ENCODE results near the gene C1QTNF3.

C1QTNF3 gene

DNA sequence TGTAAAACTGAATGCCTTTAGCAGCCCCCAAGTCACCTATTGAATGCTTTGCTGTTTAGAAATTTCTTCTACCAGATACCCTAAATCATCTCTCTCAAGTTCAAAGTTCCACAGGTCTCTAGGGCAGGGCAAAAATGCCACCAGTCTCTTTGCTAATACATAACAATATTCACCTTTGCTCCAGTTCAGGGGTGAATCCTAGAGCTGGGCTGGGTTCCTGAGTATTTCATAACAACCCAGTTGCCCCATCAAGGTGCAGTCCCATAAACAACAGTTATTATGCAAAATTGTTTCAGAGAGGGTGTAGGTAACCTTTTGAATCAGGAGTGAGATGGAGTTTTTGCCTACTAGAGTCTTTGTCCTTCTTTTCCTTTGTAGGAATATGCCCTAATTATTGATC, 19.0 kb upstream of the C1QTNF3 start:
- no peak for DNase-seq (ENCODE audit: low spot score)
- TF ChIP-seq, protein P1, sequence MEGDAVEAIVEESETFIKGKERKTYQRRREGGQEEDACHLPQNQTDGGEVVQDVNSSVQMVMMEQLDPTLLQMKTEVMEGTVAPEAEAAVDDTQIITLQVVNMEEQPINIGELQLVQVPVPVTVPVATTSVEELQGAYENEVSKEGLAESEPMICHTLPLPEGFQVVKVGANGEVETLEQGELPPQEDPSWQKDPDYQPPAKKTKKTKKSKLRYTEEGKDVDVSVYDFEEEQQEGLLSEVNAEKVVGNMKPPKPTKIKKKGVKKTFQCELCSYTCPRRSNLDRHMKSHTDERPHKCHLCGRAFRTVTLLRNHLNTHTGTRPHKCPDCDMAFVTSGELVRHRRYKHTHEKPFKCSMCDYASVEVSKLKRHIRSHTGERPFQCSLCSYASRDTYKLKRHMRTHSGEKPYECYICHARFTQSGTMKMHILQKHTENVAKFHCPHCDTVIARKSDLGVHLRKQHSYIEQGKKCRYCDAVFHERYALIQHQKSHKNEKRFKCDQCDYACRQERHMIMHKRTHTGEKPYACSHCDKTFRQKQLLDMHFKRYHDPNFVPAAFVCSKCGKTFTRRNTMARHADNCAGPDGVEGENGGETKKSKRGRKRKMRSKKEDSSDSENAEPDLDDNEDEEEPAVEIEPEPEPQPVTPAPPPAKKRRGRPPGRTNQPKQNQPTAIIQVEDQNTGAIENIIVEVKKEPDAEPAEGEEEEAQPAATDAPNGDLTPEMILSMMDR (IDR thresholded peaks at IDR 0.05; ENCODE audit: extremely low read depth, missing control alignments) = no peak

DNA sequence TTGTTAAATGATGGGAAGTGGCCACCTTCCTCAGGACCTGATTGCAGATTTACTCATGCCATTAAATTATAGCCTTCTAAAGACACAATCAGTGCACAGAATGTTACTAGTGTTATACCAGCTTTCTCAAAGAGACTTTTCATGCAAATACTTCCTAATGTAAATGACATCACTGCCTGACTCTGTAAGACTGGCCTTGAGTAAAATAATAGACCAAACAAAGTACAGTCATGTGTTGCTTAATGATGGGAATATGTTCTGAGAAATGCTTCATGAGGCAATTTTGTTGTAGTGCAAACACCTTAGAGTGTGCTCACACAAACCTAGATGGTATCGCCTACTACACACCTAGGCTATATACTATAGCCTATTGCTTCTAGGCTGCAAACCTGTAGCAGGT, 17.0 kb upstream of the C1QTNF3 start:
- TF ChIP-seq, protein P1 (IDR thresholded peaks at IDR 0.05; ENCODE audit: extremely low read depth, missing control alignments) = no peak
- DNase-seq (ENCODE audit: low spot score) = no peak

DNA sequence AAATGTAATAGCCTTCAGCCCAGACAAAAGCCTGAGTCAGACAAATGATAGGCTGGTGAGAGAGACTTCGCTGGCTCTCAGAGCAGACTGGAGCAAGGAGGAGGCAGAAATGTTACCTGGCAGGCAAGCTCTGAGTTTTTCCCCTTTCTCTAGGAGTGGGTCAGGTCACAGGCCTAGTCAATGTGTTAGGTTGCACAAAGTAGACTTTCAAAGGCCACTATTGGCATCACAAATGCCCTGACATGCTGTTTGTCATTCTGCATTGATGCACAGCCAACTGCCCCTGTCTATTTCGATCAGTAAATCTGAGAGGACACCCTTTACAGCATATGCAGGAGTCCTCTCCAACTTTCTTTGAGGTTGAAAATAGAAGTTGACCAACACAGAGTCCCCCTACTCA, 15.5 kb upstream of the C1QTNF3 start:
- TF ChIP-seq, protein P1 (IDR thresholded peaks at IDR 0.05; ENCODE audit: extremely low read depth, missing control alignments) = no peak

DNA sequence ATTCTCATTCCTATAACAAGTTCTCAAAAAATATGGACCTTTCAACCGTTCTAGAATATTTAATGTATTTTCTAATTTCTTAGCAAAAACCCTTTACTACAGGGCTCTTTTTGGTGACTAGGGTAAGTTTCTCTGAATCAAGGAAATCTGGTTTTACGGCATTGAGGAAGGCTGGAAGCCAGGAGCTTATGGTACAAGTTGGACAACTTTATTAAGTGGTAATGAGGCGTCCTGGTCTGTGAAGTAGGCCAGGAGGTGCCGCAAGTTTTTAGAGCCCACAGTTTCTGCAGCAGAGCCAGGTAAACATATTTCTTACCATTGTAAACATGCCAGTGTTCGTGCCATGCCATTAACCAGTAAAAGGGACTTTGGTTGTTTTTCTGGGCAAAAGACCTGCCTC, 14.6 kb upstream of the C1QTNF3 start:
- TF ChIP-seq, protein P1 (IDR thresholded peaks at IDR 0.05; ENCODE audit: extremely low read depth, missing control alignments) = no peak
- no peak for DNase-seq (ENCODE audit: low spot score)

More for the DNA sequence above, 15.5 kb upstream of the C1QTNF3 start:
- no peak for DNase-seq (ENCODE audit: low spot score)

DNA sequence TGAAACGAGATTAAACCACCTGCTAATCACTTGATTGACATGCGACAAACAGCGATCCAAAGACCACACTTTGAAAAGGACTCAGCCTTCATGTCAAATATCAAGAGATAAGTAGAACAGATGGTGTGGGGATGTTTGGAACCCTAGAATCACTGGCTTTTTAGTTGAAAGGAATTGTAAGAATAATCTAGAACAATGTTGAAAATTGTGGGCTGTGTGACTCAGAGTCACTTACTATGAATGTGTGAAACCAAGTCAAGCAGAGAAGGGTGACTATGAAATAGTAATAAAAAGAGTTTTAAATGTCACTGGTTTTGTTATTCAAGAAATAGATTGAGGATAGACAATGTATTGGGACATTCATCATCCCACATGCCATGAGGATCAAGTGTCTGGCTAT, 14.1 kb upstream of the C1QTNF3 start:
- TF ChIP-seq, protein P1 (IDR thresholded peaks at IDR 0.05; ENCODE audit: extremely low read depth, missing control alignments) = no peak
- DNase-seq (ENCODE audit: low spot score) = no peak

DNA sequence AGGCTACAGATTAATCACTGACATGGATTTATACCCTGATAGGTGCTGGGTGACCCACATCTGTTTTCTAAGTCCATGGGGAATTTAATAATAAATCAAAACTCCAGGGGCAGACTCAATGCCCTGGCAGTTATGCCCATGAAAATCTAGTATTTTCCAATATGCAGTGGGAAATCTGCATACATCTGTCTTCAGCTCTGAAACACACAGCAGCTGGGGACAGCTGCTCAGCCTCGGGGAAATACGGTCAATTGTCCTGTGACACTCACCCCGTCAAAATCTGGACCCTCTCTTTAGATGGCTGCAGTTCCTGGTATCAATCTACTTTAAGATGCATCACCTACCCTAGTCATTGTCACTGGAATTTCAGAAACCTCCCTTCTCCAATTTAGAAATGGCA, 12.7 kb upstream of the C1QTNF3 start:
- DNase-seq (ENCODE audit: low spot score) = no peak
- TF ChIP-seq, protein P1 (IDR thresholded peaks at IDR 0.05; ENCODE audit: extremely low read depth, missing control alignments) = no peak

DNA sequence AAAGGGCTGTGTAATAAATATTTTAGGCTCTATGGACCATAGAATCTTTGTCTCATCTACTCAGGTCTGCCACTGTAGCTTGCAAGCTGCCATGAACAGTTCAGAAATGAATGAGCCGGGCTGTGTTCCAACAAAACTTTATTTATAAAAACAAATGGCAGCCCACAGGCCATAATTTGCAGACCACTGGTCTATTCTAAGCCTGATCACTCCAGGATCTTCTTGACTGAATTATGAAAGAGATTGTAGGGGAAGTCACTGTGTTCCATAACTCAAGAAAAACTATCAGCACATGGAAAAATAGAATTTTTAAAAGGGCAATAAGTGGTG, 11.4 kb upstream of the C1QTNF3 start:
- DNase-seq (ENCODE audit: low spot score) = no peak

More for the DNA sequence above, 11.4 kb upstream of the C1QTNF3 start:
- TF ChIP-seq, protein P1 (IDR thresholded peaks at IDR 0.05; ENCODE audit: extremely low read depth, missing control alignments) = no peak
